GM20000 (cell line): ENCODE measurements around the gene COBLL1.

Experiments
- DNase-seq: peaks from one replicate; pipeline ENCODE4 v3.0.0; 2012; ENCODE audit warnings: low spot score
- CTCF ChIP-seq: IDR thresholded peaks from 2 replicates; pipeline ENCODE4 v1.5.1; 2012; ENCODE audit warnings: mild to moderate bottlenecking, control low read depth; ENCODE audit errors: extremely low read depth, missing control alignments

Gene COBLL1

GRCh38 chr2:164826293-164827243 is 15.1 kb downstream of the COBLL1 start:
- DNase-seq, result no peak
- TF ChIP-seq CTCF, result no peak

- no peak for TF ChIP-seq CTCF
- no peak for DNase-seq
Observed at GRCh38 chr2:164824872-164825271, 16.8 kb downstream of the COBLL1 start.

GRCh38 chr2:164823126-164823525 is 18.5 kb downstream of the COBLL1 start:
- TF ChIP-seq CTCF, result no peak
- no peak for DNase-seq

- TF ChIP-seq CTCF, result no peak
- DNase-seq, result no peak
Observed at GRCh38 chr2:164821338-164821737, 20.3 kb downstream of the COBLL1 start.

GRCh38 chr2:164818149-164819136 is 23.2 kb downstream of the COBLL1 start:
- no peak for TF ChIP-seq CTCF
- no peak for DNase-seq

GRCh38 chr2:164816900-164817299 is 24.7 kb downstream of the COBLL1 start:
- no peak for DNase-seq
- TF ChIP-seq CTCF, result no peak
